T-helper 1 cell treated with Interleukin-12 subunit alpha and Interleukin-12 subunit beta and Interleukin-4 antibody, amounts not matched to agents 30 μg/mL and 1 μg/mL, for 36 hours (primary cell): ENCODE measurements around the gene NPR3.

ENCODE experiments used
- H3K27ac Mint-ChIP-seq: one replicate; pipeline ENCODE4 v1.8.0; 2021; ENCODE audit warnings: mild to moderate bottlenecking, mixed read lengths
- H3K27me3 Mint-ChIP-seq: one replicate; pipeline ENCODE4 v1.8.0; 2021; ENCODE audit warnings: low read depth, mixed read lengths
- H3K36me3 Mint-ChIP-seq: one replicate; pipeline ENCODE4 v1.8.0; 2021; ENCODE audit warnings: low read depth, mixed read lengths
- H3K4me1 Mint-ChIP-seq: one replicate; pipeline ENCODE4 v1.8.0; 2021; ENCODE audit warnings: low read depth, mixed read lengths
- H3K4me3 Mint-ChIP-seq: one replicate; pipeline ENCODE4 v1.8.0; 2021; ENCODE audit warnings: mild to moderate bottlenecking, moderate library complexity, mixed read lengths
- H3K9me3 Mint-ChIP-seq: one replicate; pipeline ENCODE4 v1.8.0; 2021; ENCODE audit warnings: mixed read lengths

Gene NPR3

DNA sequence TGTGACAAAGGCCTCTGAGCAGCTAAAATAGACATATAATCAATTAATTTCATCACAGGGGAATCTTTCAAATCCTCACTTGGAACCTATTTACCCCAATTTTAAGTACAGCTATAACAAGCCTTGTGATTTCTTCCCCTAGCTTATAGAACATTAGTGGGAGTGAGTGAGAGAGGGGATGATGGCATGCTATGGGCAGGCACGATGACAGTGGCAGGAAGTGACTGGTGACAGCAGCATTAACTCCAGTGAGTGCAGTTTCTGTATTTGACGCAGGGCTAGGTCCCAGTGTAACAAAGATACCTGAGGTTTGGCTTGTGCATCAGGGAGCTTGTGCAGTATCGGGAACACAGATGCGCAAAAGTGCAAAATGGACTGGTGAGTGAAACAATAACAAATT lies 54.1 kb downstream of the NPR3 start:
- no peaks in the 10 kb centered on the region for H3K27me3 Mint-ChIP-seq
- no peaks in the 10 kb centered on the region for H3K36me3 Mint-ChIP-seq
- H3K9me3 Mint-ChIP-seq, result no peaks in the 10 kb centered on the region
- H3K27ac Mint-ChIP-seq, result no peak overlapping the region
- no peaks in the 10 kb centered on the region for H3K4me1 Mint-ChIP-seq
- no peak overlapping the region for H3K4me3 Mint-ChIP-seq

DNA sequence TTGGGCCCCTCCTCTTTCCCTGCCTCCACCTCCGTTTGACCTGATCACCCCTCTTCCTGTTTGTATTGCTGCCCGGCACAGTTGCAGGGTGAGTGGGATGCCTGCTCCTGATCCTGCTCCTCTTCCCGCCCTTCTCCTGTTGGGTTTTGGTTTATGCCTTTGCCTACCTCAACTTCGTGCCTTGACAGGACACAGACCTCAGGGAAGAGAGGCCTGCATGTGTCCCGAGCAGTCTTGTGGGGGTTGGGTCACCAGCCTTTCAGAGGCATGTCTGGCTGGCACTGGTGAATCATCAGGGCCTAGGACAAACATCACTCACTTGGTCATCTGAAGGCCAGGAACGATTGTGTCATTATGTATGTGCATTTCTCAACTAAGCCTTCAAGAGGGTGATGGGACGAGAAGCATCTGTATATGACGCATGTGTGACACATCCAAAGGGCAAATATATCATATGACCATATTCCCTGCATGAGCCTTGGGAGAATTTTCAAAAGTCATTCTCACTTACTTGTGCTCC lies 56.9 kb downstream of the NPR3 start:
- H3K36me3 Mint-ChIP-seq, result no peaks in the 10 kb centered on the region

DNA sequence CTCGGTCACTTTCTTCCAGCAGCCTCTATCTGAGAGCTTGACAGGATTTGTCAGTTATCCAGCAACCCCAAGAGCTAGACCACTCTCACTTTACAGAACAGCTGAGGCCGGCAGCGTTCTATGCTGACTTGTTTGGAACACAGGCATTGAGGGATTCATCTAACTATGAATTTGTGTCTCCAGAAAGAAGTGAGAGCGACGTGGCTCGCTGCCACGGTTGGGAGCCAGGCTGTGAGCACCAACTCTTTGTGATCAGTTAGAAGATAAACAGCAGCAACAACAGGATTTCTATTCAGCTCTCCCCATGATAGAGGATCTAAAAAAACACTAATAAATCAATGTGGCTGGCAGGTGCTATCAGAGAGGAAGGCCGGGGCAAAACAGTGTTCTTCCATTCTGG lies 58.6 kb downstream of the NPR3 start:
- H3K27ac Mint-ChIP-seq, result no peak overlapping the region
- H3K27me3 Mint-ChIP-seq, result no peaks in the 10 kb centered on the region
- H3K4me1 Mint-ChIP-seq, result no peaks in the 10 kb centered on the region
- H3K4me3 Mint-ChIP-seq, result no peak overlapping the region
- H3K36me3 Mint-ChIP-seq, result no peaks in the 10 kb centered on the region
- H3K9me3 Mint-ChIP-seq, result no peaks in the 10 kb centered on the region

More for the DNA sequence above, 56.9 kb downstream of the NPR3 start:
- H3K4me1 Mint-ChIP-seq, result no peaks in the 10 kb centered on the region
- H3K9me3 Mint-ChIP-seq, result no peaks in the 10 kb centered on the region
- H3K27ac Mint-ChIP-seq, result no peak overlapping the region
- no peak overlapping the region for H3K4me3 Mint-ChIP-seq
- H3K27me3 Mint-ChIP-seq, result no peaks in the 10 kb centered on the region

DNA sequence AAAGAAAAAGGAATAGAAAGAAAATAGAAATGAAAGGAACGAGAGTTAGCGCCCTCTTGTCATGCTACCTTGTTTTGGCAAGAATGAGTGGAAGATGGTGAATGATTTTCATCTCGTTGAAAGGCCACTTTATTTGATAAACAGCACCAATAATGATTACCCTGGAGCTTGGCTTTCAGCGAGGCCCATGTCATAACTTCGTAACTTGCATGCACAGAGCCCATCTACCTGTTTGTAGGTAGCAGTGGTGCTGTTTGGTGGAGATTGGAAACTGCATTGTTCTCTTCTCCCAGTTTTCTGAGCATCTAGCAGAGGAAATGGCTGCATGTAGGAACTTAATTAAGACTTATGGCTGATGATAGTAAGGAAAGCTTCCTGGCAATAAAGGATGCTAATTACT lies 59.3 kb downstream of the NPR3 start:
- H3K4me1 Mint-ChIP-seq, result no peaks in the 10 kb centered on the region
- no peak overlapping the region for H3K4me3 Mint-ChIP-seq
- no peaks in the 10 kb centered on the region for H3K36me3 Mint-ChIP-seq
- H3K27me3 Mint-ChIP-seq, result no peaks in the 10 kb centered on the region
- no peaks in the 10 kb centered on the region for H3K9me3 Mint-ChIP-seq
- H3K27ac Mint-ChIP-seq, result no peak overlapping the region

DNA sequence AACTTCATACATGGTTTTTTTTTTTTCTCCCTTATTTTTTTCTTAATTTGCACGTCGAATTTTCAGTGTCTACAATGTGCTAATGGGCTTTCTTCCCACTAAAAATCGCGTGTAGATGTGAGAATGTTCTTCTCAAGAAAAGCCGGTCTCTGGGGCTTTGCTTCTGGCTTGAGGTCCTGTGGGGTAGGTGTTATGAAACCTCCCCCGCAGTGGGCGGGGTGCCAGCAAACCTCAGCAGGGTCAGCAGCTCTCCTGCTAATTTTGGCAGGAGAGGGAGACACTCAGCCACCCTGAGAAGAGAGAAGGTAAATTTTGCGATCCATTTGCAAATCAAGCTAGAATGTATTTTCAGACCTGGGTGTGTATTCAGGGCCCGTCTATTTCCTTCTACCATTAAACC lies 59.9 kb downstream of the NPR3 start:
- Mint-ChIP-seq H3K27ac (no peak overlapping the region), H3K4me1 (no peaks in the 10 kb centered on the region), H3K36me3 (no peaks in the 10 kb centered on the region), H3K9me3 (no peaks in the 10 kb centered on the region), H3K27me3 (no peaks in the 10 kb centered on the region), H3K4me3 (no peak overlapping the region)

DNA sequence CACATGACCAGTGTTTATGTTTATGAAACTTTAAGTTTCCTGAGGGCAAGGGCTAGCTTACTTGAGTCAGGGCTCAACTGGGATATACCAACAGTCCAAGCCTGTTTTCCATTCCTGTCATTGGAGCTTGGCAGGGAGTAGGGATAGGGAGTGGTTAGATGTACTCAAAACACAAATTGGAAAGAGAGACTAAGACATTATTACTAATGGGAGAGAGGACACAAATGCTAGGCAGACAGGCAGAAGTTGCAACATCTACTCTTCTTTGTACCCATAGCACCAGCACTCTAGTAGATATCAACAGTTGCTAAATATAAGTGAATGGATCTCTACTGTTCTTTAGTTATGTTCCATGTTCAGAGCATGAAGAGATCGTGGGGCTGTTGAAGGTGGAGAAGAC lies 62.8 kb downstream of the NPR3 start:
- peaks cover 4% of the 10 kb centered on the region for H3K9me3 Mint-ChIP-seq
- H3K36me3 Mint-ChIP-seq, result no peaks in the 10 kb centered on the region
- H3K27me3 Mint-ChIP-seq, result no peaks in the 10 kb centered on the region
- H3K4me1 Mint-ChIP-seq, result no peaks in the 10 kb centered on the region
- H3K4me3 Mint-ChIP-seq, result no peak overlapping the region
- no peak overlapping the region for H3K27ac Mint-ChIP-seq

DNA sequence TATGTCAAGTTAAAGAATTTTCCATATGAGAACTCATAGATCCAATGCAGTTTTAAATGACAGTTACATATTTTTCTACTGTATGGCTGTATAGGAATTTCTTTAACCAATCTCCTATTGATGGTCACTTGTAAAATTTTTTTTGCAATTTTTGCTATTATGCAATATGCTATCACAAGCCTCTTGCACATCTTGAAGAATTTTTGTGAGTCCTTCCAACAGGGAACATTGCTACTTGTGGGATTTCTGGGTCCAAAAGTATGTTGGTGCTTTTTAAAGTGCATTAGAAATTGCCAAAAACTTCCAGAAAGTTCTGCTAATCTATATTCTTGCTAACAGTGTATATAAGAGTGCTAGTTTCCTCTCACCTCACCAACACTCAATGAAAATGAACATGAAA lies 65.1 kb downstream of the NPR3 start:
- no peak overlapping the region for H3K4me3 Mint-ChIP-seq
- no peaks in the 10 kb centered on the region for H3K4me1 Mint-ChIP-seq
- H3K36me3 Mint-ChIP-seq, result no peaks in the 10 kb centered on the region
- peaks cover 4% of the 10 kb centered on the region for H3K9me3 Mint-ChIP-seq
- no peak overlapping the region for H3K27ac Mint-ChIP-seq
- no peaks in the 10 kb centered on the region for H3K27me3 Mint-ChIP-seq

DNA sequence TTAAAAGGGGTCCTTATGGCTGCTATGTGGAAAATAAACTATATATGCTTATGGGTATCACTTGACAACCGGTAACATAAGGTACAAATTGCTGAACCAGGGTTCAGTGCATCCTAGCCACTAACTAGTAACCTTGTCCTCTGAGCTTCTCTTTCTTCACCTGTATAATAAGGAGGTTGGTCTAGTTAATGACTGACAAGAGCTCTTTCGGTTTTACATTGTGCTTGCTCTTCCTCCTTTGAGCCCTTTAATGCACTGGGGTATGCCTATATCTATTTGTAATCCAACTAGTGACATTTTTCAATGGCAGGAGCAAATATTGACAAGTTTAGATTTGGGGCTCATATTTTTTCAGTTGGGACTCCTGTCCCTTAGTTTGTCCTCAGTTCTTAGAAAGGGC lies 66.1 kb downstream of the NPR3 start:
- Mint-ChIP-seq H3K4me1 (no peaks in the 10 kb centered on the region), H3K4me3 (no peak overlapping the region), H3K27ac (no peak overlapping the region), H3K27me3 (no peaks in the 10 kb centered on the region), H3K36me3 (no peaks in the 10 kb centered on the region), H3K9me3 (peaks cover 4% of the 10 kb centered on the region)

DNA sequence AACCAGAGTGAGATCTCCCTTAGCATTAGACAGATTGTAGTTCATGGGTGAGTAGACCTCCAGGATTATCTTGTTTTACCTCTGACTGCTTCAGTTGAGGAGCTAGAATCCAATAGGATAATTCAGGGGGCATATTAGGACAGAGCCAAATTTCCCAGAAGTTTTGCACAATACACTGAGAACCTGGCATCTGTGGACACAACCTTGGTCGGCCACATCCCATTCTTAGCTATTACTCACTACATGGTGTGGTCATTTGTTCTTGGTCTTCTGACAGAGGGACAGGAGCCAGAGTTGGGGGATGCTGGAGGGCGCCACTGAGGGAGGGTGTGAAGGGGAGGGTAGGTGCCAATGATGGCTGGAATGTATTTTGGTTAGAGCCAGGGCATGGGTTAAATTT lies 66.6 kb downstream of the NPR3 start:
- Mint-ChIP-seq H3K27me3 (no peaks in the 10 kb centered on the region), H3K27ac (no peak overlapping the region), H3K9me3 (peaks cover 4% of the 10 kb centered on the region), H3K36me3 (no peaks in the 10 kb centered on the region), H3K4me3 (no peak overlapping the region), H3K4me1 (no peaks in the 10 kb centered on the region)

DNA sequence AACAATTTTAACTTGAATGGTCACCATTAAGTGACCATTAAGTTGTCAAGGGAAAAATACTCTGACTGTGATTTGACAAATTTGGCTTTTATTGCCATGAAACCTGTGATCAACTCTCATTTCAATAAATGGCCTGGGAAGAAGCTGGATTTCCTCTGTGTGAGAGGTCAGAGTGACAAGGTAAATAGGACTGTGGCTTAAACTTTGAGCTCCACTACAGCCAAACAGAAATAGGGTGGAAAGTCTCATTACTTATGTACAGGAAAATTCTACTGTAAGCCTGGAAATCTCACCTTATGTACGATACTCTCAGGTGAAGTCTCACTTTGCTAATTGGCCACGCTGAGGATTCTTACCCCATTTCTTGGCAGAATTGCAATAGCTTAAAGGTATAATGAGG lies 67.3 kb downstream of the NPR3 start:
- H3K4me1 Mint-ChIP-seq, result no peaks in the 10 kb centered on the region
- H3K4me3 Mint-ChIP-seq, result no peak overlapping the region
- H3K9me3 Mint-ChIP-seq, result peaks cover 4% of the 10 kb centered on the region
- no peaks in the 10 kb centered on the region for H3K36me3 Mint-ChIP-seq
- H3K27me3 Mint-ChIP-seq, result no peaks in the 10 kb centered on the region
- H3K27ac Mint-ChIP-seq, result no peak overlapping the region

DNA sequence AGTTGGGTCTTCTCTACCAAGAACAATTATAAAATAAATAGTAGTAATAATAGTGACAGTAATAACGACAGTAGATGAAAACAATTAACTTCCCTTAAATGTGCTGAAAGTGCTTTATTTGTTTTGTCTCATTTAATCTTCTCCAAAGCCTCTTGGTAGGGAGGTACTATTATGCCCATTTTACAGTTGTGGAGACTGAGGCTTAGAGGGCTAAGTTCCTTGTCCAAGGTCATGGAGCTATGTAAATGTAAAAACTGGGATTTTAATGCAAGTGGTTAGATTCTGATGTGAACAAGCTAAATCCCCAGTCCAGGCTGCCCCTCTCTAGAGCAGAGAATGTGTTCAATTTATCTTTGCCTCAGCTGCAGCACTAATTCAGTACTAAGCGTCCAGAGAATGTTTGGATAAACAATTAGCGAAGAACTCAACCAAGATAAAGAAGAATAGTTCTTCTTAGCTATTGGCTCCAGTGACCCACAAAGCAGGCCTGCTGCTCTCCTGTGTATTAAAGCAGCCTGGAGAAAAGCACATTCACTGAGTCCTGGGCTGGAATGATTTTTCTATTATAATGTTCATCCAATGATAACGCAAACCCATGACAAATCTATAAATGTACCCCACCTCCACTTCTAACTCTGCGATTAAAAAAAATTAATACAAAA lies 68.8 kb downstream of the NPR3 start:
- Mint-ChIP-seq H3K9me3 (peaks cover 4% of the 10 kb centered on the region), H3K27ac (no peak overlapping the region), H3K4me3 (no peak overlapping the region), H3K36me3 (no peaks in the 10 kb centered on the region), H3K4me1 (no peaks in the 10 kb centered on the region), H3K27me3 (no peaks in the 10 kb centered on the region)

DNA sequence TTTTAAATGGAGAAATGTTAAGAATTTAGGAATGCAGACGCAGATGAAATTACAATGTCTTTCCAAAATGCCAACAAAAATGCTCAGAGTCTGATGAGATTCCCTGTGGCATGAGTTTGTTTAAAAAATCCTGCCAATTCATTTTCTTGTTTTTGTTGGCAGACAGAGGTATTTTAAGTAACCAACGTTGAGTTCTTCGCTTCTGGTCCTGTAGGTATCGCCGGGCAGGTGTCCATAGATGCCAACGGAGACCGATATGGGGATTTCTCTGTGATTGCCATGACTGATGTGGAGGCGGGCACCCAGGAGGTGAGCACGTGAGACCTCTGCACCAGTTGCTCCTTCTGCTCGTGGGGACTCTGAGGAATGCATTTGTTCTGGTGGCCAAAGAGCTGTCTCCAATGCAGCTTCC lies 69.4 kb downstream of the NPR3 start:
- H3K9me3 Mint-ChIP-seq, result peaks cover 4% of the 10 kb centered on the region
- no peaks in the 10 kb centered on the region for H3K27me3 Mint-ChIP-seq
- H3K4me3 Mint-ChIP-seq, result no peak overlapping the region
- no peak overlapping the region for H3K27ac Mint-ChIP-seq
- H3K36me3 Mint-ChIP-seq, result no peaks in the 10 kb centered on the region
- H3K4me1 Mint-ChIP-seq, result no peaks in the 10 kb centered on the region

DNA sequence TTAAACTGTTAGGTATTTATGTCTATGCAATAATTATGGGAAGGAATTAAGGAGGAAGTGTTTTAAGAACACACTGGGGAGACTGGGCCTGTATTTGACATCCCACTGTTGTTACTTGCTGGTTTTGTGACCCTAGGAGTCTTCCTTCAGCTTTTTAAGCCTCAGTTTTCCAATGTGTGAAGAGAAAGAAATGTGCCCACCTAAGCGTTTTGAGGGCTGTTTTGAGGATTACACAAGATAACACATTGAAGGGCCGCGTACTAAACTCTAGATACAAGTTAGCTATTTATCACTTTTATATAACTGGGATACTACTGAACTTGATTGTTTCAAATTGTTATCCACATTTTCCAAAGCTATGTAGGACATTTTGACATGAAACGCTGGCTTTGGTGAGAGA lies 72.5 kb downstream of the NPR3 start:
- no peak overlapping the region for H3K4me3 Mint-ChIP-seq
- no peaks in the 10 kb centered on the region for H3K9me3 Mint-ChIP-seq
- no peak overlapping the region for H3K27ac Mint-ChIP-seq
- no peaks in the 10 kb centered on the region for H3K4me1 Mint-ChIP-seq
- no peaks in the 10 kb centered on the region for H3K27me3 Mint-ChIP-seq
- no peaks in the 10 kb centered on the region for H3K36me3 Mint-ChIP-seq

DNA sequence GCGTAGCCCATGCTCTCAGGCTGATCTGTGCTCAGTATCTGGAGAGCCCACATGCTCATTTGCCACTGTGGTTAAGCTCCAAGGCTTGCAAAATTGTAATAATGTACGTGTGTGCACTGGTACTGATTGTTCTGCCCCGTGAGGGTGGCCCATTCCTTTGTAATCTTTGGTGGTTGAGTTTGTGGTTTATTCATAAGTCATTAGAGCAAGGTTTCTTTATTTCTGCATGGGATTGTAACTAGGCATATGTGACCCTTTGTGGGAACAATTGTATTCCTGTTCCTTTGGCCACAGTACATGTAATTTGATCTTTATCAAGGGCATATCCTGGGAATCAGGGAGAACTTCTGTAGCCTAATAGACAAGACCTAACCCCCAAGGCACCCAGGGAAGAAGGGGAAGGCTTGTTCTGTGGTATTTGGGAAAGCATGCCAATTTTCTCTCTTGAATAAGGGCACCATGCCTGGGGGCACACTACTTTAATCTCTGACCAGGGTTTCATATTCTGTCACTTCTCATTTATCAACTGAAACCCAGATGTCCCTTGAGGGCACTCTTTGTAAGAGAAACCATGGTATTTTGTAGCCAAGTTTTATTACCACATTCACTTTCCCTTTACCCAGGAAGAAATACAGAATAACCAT lies 74.6 kb downstream of the NPR3 start:
- Mint-ChIP-seq H3K4me3 (no peak overlapping the region), H3K36me3 (no peaks in the 10 kb centered on the region), H3K27ac (no peak overlapping the region), H3K27me3 (no peaks in the 10 kb centered on the region), H3K4me1 (no peaks in the 10 kb centered on the region), H3K9me3 (no peaks in the 10 kb centered on the region)

DNA sequence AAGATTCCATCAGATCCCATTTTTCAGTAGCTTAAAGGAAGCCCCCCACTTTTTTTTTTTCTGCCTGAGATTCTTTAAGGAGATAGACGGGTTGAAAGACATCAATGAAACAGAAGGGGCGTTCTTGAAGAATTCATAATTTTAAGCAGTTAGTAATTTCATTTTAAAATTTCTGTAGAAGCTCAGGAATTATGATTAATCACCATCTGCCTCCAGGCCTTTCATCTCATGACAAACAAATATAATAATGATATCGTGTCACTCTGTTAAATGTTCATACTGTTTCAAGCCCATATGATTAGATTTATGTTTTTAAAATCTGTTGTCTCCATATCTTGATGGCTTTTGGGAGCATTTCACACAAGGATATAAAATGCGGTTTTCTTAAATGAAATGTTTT lies 75.2 kb downstream of the NPR3 start:
- no peaks in the 10 kb centered on the region for H3K9me3 Mint-ChIP-seq
- no peaks in the 10 kb centered on the region for H3K36me3 Mint-ChIP-seq
- H3K27me3 Mint-ChIP-seq, result no peaks in the 10 kb centered on the region
- no peak overlapping the region for H3K27ac Mint-ChIP-seq
- no peaks in the 10 kb centered on the region for H3K4me1 Mint-ChIP-seq
- no peak overlapping the region for H3K4me3 Mint-ChIP-seq
